Loucy (cell line): ENCODE measurements around the gene CASK.

Source experiments
- H2AFZ ChIP-seq: fragments of 200-600 bp; sonication (generic); 2 replicates; pipeline ENCODE4 v1.6.0; 2016; ENCODE audit warnings: antibody characterized with exemption, mild to moderate bottlenecking, low read length, moderate library complexity
- H3F3A ChIP-seq: fragments of 200-600 bp; 2 replicates; pipeline ENCODE4 v1.6.0; 2016; ENCODE audit warnings: antibody characterized with exemption, low read depth, mild to moderate bottlenecking
- H3K27me3 ChIP-seq: fragments of 200-600 bp; sonication (generic); 2 replicates; pipeline ENCODE4 v1.6.1; 2014; ENCODE audit warnings: low read length, mild to moderate bottlenecking; ENCODE audit not compliant: insufficient read depth, poor library complexity, severe bottlenecking
- H3K36me3 ChIP-seq: fragments of 200-600 bp; sonication (generic); 2 replicates; pipeline ENCODE4 v1.6.1; 2016; ENCODE audit warnings: low read length; ENCODE audit not compliant: insufficient read depth
- H3K4me1 ChIP-seq: fragments of 200-600 bp; sonication (generic); 2 replicates; pipeline ENCODE4 v1.5.1; 2014; ENCODE audit warnings: low read length, mild to moderate bottlenecking; ENCODE audit not compliant: insufficient read depth, poor library complexity, severe bottlenecking
- H3K4me2 ChIP-seq: fragments of 200-600 bp; sonication (generic); 2 replicates; pipeline ENCODE4 v1.6.0; 2014; ENCODE audit warnings: antibody characterized with exemption, low read length, low read depth, mild to moderate bottlenecking; ENCODE audit not compliant: poor library complexity, severe bottlenecking
- H3K4me3 ChIP-seq: fragments of 200-600 bp; sonication (generic); 2 replicates; pipeline ENCODE4 v1.5.1; 2014; ENCODE audit warnings: low read length, mild to moderate bottlenecking, mixed read lengths; ENCODE audit not compliant: poor library complexity, severe bottlenecking
- H3K79me2 ChIP-seq: fragments of 200-600 bp; sonication (generic); 2 replicates; pipeline ENCODE4 v1.6.1; 2014; ENCODE audit warnings: low read length; ENCODE audit not compliant: insufficient read depth
- H3K9ac ChIP-seq: fragments of 200-600 bp; sonication (generic); 2 replicates; pipeline ENCODE4 v1.6.0; 2014; ENCODE audit warnings: mild to moderate bottlenecking, low read depth, low read length, moderate library complexity; ENCODE audit not compliant: poor library complexity, severe bottlenecking
- H3K9me2 ChIP-seq: fragments of 200-600 bp; sonication (generic); replicated peaks from 2 replicates; pipeline ENCODE4 v1.6.1; 2016; ENCODE audit warnings: low read depth, low read length, mixed read lengths
- H3K9me3 ChIP-seq: fragments of 200-600 bp; sonication (generic); 2 replicates; pipeline ENCODE4 v1.6.1; 2014; ENCODE audit warnings: mild to moderate bottlenecking, antibody characterized with exemption, low read length, low read depth; ENCODE audit not compliant: insufficient read depth
- H4K20me1 ChIP-seq: fragments of 200-600 bp; sonication (generic); 2 replicates; pipeline ENCODE4 v1.6.0; 2014; ENCODE audit warnings: antibody characterized with exemption, low read length, mild to moderate bottlenecking; ENCODE audit not compliant: insufficient read depth, poor library complexity, severe bottlenecking
- EZH2phosphoT487 ChIP-seq: fragments of 200-600 bp; IDR thresholded peaks from 2 replicates; pipeline ENCODE4 v1.6.1; 2018; ENCODE audit warnings: antibody characterized with exemption, mild to moderate bottlenecking, moderate library complexity, borderline replicate concordance
- TF ChIP-seq, protein P1 (sequence below): fragments of 200-600 bp; sonication (generic); conservative IDR thresholded peaks from 2 replicates; pipeline ENCODE4 v1.5.1; 2014; ENCODE audit warnings: mild to moderate bottlenecking, antibody characterized with exemption, low read length

The CASK gene

DNA sequence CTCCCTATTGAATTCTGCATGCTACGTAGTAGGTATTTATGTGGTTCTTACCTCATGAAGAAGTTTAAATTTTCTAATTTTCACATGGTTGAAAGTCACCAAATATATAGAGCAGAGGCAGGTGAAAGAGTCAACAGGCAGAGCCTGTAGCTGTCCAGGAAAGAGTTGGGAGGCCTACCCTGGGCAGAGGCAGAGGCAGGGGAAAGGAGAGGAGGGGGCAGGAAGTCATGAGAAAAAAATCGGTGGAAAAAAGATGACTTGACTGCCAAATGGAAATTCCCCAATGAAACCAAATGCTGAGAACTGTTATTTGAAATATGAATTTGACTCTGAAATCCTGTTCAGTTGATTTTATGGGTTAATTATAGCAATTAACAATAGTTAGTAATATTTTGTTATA is 257.7 kb downstream of the CASK start:
- Histone ChIP-seq H3K4me3 (no peak overlapping the region), H4K20me1 (no peaks in the 10 kb centered on the region), H3F3A (no peaks in the 10 kb centered on the region), H3K9ac (no peak overlapping the region), H3K9me2 (no peaks in the 10 kb centered on the region), H3K9me3 (no peaks in the 10 kb centered on the region), H3K4me1 (peaks cover 3% of the 10 kb centered on the region), H3K4me2 (no peak overlapping the region), H3K36me3 (peaks cover 7% of the 10 kb centered on the region; the same call in 1 of the 2 replicates), H3K79me2 (no peaks in the 10 kb centered on the region), H2AFZ (no peak overlapping the region), H3K27me3 (no peaks in the 10 kb centered on the region)
- no peak for TF ChIP-seq EZH2phosphoT487
- TF ChIP-seq, protein P1, sequence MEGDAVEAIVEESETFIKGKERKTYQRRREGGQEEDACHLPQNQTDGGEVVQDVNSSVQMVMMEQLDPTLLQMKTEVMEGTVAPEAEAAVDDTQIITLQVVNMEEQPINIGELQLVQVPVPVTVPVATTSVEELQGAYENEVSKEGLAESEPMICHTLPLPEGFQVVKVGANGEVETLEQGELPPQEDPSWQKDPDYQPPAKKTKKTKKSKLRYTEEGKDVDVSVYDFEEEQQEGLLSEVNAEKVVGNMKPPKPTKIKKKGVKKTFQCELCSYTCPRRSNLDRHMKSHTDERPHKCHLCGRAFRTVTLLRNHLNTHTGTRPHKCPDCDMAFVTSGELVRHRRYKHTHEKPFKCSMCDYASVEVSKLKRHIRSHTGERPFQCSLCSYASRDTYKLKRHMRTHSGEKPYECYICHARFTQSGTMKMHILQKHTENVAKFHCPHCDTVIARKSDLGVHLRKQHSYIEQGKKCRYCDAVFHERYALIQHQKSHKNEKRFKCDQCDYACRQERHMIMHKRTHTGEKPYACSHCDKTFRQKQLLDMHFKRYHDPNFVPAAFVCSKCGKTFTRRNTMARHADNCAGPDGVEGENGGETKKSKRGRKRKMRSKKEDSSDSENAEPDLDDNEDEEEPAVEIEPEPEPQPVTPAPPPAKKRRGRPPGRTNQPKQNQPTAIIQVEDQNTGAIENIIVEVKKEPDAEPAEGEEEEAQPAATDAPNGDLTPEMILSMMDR: no peak

DNA sequence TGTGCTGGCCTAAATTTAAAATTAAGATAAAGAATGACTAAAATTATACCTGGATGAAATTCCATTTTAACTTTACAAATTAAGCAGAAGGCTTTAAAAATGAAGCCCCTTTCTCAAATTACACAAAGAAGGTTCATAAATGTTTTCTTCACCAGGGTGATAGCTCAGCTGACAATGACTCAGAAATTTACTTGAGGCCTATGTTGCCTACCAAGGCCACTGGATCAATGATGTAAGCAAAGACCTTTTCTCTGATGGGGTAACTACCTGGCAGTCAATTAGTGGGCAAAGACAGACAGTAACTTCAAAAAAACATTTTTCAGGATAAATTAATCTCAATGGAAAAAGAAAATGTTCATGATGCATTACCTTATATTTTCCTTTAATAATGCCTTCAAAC is 258.4 kb downstream of the CASK start:
- peaks cover 3% of the 10 kb centered on the region for H3K4me1 ChIP-seq
- no peaks in the 10 kb centered on the region for H3K9me3 ChIP-seq
- no peak overlapping the region for H3K4me2 ChIP-seq
- no peaks in the 10 kb centered on the region for H3K79me2 ChIP-seq
- no peaks in the 10 kb centered on the region for H3K9me2 ChIP-seq
- no peaks in the 10 kb centered on the region for H3K27me3 ChIP-seq
- no peak overlapping the region for H3K4me3 ChIP-seq
- H3F3A ChIP-seq: no peaks in the 10 kb centered on the region
- TF ChIP-seq EZH2phosphoT487: no peak
- TF ChIP-seq, protein P1: no peak
- H2AFZ ChIP-seq: no peak overlapping the region
- H3K36me3 ChIP-seq: peaks cover 12% of the 10 kb centered on the region; the same call in 1 of the 2 replicates
- no peak overlapping the region for H3K9ac ChIP-seq
- H4K20me1 ChIP-seq: no peaks in the 10 kb centered on the region

DNA sequence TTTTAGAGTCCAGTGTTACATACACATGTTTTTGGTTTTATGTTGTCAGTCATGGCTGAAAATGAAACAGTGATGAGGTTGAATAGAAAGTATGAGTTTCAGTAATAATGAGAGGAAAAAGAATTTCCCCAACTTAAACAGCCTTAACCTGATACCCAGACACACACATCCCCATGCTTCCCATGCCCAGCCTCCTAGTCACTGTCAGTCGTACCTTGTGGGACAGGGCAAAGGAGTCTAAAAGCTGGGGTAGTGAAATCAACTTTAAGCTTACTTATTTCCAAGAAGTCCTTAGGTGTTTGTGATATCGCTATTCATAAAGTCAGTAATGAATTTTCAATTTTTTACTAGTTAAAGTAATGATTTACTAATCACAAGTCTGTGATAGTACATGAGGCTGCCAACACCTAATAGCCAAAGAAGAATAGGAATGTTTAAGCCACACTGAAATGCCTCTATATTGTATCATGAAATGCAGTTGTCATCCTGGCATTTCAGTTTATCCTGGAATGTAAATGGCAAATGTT is 258.9 kb downstream of the CASK start:
- H3K4me2 ChIP-seq: no peak overlapping the region

More for the DNA sequence above, 258.9 kb downstream of the CASK start:
- Histone ChIP-seq H3K27me3 (no peaks in the 10 kb centered on the region), H3K9me2 (no peaks in the 10 kb centered on the region), H3K4me1 (peaks cover 3% of the 10 kb centered on the region), H3K36me3 (peaks cover 16% of the 10 kb centered on the region; the same call in 1 of the 2 replicates), H3K4me3 (no peak overlapping the region), H3K9me3 (no peaks in the 10 kb centered on the region), H4K20me1 (no peaks in the 10 kb centered on the region), H2AFZ (no peak overlapping the region), H3F3A (no peaks in the 10 kb centered on the region), H3K9ac (no peak overlapping the region), H3K79me2 (no peaks in the 10 kb centered on the region)
- TF ChIP-seq, protein P1: no peak
